GM18502 (cell line): Measurements from ENCODE around the gene CCL11.

ENCODE experiments used
- ATAC-seq: cut with Tn5 transposase; IDR thresholded peaks from one replicate; pipeline ENCODE4 v1.9.1; 2021; ENCODE audit warnings: mild to moderate bottlenecking; ENCODE audit not compliant: unreplicated experiment, poor library complexity

Gene CCL11

DNA sequence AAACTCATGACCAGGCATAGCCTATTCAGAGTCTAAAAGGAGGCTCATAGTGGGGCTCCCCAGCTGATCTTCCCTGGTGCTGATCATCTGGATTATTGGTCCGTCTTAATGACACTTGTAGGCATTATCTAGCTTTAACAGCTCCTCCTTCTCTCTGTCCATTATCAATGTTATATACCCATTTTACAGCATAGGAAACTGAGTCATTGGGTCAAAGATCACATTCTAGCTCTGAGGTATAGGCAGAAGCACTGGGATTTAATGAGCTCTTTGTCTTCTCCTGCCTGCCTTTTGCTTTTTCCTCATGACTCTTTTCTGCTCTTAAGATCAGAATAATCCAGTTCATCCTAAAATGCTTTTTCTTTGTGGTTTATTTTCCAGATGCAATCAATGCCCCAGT lies 29.7 kb upstream of the CCL11 start:
- ATAC-seq, result no peak

DNA sequence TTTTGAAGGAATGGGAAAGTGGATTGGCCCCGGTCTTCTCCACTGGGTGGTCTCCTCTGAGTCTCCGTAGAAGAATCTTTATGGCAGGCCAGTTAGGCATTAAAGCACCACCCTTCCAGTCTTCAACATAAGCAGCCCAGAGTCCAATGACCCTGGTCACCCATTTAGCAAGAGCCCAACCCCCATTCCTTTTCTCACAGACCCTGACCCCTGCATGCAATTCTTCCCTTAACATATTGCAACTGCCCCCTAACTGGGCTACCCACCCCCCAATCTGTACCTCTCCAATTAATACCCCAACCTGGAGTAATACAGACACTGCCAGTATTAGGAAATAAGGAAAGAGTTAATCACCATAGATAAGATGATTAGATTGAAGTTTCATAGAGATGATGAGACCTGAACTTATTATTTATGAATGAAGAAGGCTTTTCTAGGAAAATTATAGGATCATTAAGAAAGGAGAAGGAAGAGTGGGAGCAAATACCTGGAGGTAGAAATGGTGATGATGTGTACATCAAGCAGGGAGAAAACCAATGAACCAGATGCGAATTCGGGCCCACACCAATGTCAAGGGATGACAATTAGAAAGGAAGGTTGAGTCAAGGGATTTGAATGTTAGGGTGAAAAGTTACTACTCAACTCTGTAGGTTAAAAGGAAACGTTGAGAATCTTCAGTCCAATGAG lies 28.1 kb upstream of the CCL11 start:
- ATAC-seq, result no peak

DNA sequence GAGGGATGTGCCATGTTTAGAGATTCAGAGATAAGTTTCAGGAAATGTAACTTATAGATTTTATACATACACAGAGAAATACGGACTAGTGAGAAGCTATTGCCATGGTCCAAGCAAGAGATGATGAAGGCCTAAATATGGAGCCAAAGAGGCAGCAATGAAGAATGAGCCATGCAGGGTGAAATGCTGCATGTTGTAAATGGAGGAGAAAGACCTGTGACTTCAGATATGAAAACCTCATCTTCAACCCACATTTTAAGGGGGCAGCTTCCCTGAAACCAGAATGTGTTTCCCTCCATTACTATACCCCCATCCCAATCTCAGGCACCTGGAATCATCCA lies 27.6 kb upstream of the CCL11 start:
- ATAC-seq, result no peak

DNA sequence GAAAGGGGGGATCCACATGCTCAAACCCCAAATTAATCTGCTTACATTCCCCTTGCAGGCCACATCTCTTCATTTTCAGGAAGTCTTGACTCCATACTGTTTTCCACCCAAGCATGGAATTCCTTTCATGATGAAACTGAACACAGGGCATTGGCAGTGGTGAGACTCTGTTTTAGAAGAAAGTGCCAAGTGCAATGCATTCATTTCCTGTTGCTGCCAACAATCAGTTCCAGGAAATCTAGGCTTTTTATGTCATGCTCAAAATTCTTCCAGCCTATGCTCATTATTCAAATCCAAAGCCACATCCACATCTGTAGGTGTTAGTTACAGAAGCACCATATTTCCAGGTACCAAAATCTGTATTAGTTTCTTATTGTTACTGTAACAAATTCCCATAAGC lies 26.4 kb upstream of the CCL11 start:
- ATAC-seq, result no peak

DNA sequence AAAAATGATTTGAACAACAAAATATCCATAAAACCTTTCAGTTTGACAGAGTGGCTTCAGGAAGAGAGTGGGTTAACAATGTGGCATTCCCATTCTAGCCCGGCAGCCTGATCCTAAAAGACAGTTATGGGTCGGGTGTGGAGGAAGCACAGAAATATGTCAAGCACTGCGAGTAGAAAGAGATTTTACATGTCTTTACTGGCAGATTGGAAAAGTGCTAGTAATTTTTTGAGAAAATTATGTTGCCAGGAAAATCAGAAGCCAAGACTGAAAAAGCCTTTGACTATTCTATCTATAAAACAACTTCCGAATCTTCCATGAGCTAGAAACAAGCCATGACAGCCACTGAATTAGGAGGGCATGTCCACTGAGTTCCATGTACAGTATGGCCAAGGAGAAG lies 24.7 kb upstream of the CCL11 start:
- no peak for ATAC-seq

DNA sequence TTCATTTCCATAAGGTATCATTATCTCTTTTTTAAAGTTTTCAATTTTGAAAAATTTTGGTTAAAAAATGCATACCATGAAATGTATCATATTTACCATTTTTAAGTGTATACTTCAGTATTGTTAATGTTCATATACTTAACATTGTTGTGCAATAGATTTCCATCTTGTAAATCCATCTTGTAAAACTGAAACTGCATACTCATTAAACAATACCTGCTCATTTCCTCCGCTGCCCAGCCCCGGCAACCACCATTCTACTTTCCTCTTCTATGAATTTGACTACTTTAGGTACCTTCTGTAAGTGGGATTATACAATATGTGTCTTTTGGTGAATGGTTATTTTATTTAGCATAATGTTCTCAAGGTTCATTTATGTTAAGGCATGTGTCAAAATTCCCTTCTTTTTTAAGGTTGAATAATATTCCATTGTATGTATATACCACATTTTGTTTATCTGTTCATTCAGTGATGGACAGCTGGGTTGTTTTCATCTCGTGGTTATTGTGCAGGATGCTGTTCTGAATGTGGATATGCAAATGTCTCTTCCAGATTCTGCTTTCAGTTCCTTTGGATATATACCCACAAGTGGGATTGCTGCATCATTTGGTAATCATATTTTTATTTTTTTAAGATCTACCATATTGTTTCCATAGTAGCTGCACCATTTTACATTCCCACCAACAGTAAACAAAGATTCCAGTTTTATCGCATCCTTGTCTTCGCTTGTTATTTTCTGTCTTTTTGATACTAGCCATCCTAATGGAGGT lies 23.8 kb upstream of the CCL11 start:
- ATAC-seq, result no peak

DNA sequence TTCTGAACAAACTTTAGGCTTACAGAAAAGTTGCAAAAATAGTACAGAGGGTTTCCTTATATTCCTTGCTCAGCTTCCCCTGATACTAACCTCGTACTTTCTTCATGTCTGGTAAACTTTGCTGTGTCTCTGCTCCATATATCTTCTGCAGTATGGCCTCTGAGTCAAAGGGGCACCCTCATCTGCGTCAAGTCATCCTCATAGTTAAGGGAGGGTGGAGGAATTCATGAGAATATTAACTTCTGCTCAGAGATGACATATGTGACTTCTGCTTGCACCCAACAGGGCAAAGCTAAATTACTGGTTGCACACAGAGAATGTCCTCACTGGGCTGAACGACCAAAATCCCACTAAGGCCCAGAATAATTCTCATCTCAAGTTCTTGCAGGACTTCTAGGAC lies 19.8 kb upstream of the CCL11 start:
- ATAC-seq, result no peak

DNA sequence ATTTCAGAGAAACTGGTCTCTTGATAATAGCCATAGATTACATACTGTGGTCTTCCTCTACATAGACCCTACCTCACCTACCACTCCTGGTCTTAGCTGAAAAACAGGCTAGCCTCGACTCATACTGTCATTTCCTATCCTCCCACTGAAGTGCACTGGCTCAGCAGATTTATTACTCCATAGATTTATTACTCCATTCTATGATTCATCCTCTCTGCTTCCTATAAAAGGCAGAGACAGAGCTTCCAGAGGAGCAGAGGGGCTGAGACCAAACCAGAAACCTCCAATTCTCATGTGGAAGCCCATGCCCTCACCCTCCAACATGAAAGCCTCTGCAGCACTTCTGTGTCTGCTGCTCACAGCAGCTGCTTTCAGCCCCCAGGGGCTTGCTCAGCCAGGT lies 15.6 kb upstream of the CCL11 start, which contains the start of gene CCL7:
CCL7 (plus strand) TSS at position 253 of the 400 bp plus-strand sequence; CDS start at position 323, 70 bp downstream.
- no peak for ATAC-seq

DNA sequence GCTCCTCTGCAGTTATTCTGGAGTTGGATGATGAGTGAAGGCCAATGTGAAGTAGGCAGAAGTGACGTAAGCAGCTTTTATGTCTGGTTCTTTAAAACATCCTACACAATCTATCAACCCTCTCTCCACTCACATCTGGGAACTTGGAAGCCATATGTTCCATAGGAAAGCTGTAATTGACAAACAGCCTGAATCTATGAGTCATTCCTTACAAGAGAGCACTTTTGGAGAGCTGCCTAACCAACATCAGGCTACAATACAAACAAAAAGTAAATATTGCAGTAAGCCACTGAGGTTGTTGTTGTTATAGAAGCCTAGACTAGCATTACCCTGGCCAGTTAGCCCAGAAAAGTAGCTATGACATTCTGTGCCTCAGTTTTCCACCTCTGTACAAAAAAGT lies 9.7 kb upstream of the CCL11 start:
- ATAC-seq, result no peak

DNA sequence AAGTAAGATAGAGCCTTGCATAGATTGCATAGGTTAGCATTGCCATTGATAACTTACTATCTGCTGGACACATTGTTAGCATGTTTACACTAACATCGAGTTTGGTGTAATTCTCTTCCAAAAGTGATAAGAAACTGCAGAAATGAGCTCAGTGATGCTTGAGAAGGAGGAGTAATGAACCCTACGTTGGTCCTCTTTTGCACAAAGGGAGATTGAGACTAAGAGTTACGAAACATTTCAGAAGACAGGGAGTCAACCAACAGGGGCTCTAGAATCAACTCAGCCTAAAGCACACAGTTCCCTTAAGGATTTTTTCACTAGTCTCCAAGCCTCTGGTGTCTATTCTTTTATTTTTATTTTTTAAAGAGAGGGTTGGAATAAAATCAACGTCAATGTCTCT lies 8.7 kb upstream of the CCL11 start:
- no peak for ATAC-seq

DNA sequence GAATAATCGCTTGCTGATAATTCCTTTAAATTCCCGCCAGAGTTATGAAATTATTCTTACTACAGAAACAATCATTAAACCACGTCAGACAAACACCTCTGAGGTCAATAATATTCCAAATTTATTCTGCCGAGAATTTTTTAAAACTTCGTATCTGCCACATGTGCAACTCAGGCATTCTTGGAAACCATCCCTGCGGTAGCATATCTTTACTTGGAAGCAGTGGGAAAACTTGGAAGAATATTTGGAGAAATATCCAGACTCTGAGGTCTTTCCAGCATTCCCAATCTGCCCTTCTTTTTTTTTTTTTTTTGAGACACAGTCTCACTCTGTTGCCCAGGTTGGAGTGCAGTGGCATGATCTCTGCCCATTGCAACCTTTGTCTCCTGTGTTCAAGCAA lies 2.0 kb upstream of the CCL11 start:
- ATAC-seq, result no peak

DNA sequence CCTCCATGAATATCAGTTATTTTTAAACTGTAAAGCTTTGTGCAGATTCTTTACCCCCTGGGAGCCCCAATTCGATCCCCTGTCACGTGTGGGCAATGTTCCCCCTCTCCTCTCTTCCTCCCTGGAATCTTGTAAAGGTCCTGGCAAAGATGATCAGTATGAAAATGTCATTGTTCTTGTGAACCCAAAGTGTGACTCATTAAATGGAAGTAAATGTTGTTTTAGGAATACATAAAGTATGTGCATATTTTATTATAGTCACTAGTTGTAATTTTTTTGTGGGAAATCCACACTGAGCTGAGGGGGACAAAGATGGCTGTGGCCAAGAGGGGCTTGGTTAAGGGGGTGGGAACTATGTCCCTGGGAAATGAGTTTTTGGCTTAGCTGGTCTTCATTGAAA lies 2.3 kb downstream of the CCL11 start:
- no peak for ATAC-seq

DNA sequence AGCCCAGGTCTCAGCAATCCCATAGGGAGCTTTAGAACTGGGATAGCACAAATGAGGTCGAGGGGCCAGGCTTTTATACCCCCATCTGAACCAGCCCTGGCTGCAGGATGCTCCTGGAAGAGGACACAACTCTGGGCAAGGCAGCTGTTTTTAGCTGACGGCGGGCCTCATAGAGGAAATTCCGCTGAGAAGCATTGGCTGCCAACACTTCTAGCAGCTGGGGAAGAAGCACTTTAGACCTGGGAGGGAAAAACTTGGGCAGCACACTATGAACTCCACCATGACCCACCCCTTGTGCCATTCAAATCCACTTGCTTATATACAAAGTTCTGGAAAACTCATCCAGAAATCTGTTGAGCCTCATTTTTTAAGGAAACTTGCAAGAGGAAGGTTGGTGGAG lies 5.0 kb downstream of the CCL11 start:
- ATAC-seq, result no peak

DNA sequence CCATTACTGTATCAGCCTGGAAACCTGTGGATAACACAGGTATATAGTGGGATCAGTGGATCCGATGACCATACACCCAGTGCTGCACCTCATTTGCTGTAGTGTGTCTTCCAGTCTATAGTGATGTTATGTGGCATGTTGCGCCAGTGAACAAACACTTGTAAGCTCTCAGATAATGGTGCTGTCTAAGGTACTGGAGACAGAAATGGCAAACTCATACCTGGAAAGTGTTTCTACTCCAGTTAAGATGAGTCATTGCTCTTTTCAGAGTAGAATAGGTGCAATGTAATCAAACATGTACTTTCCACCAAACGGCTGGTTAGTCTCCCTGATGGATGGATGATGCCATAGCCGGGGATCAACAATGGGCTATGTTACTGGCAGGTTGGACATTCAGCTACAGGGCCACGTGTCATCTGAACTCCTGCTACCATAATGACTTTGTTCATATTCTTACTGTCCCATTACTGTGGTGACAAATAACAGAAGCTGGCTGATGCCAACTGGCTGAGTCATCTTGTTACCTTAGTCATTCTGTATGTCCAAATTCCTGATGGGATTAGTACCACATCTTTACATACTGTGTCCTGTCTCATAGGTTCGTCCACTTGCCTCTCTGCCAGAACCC lies 6.3 kb downstream of the CCL11 start:
- ATAC-seq, result no peak

DNA sequence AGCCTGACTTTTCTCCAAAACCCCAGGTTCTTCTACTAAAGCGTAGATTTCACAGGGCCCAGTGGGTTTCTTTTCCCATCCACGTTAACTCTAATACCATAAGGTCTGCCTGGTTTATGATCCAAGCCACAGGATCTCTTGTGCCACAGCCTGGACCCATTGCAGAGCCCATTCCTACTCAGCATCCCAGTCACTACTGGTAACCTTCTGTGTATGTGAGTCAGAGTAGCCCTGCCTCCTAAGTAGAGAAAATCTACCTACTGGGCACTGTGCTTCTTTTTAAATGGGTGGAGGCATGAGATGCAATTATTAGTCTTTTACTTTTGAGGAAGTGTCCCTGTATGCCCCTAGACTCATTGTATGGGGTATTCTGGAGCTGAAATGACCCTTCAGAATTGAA lies 13.5 kb downstream of the CCL11 start:
- no peak for ATAC-seq

DNA sequence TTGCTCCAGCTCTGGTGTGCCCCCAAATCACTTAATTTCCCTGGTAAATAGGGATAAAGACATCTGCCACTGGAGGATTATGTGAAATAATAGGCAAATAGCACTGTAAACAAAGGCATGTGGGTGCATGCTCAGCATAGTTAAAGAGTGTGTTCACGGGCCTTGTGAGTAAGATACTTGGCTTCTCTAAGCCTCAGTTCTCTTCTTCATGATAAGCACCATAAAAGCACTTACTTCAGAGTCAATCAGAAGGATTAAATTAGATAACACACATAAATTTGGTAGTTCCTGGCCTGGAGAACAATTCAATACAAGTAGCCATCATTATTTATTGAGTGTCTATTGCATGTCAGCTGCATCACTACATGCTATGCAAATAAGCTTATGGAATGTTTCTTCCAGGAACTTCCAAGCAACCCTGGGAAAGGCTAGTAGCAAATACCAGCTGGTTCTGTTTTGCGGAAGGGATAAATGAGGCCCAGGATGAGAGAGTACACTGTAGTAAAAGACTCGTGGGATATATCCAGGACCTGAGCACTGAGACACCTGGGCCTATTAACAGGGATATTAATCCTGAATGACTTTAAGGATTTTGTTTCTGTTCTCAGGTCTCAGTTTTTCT lies 14.5 kb downstream of the CCL11 start:
- ATAC-seq, result no peak

DNA sequence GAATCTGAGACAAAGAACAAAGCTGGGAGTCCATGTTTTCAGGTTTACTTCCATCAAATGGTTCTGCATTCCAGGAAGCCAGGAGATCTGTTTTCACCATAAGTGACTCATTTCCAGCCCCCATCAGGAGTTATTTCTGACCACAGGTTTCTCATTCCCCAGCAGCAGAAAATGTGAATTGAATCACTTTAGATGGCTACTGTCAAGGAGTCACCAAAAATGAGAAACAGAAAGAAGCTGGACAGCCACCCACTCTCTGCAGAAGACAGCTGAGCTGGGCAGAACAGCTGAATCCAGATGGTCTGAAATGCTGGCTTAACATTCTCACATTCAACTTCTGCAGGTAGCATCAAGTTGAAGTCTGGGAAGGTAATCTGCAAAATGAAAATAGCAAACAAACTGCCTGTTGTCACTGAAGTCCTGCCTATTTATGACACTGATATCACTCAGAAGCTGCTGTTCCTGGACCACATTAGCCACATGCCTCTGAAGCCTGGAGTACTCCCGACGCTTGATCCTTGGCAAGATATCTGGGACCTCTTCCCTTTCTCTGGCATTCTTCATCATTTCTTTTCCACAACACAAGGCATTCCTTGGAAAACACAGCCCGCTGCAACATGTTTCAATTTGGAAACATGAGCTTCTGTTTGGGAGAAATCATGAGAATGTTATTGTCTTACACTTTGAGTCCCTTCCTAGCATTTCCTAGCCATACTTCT lies 15.3 kb downstream of the CCL11 start:
- ATAC-seq, result no peak

DNA sequence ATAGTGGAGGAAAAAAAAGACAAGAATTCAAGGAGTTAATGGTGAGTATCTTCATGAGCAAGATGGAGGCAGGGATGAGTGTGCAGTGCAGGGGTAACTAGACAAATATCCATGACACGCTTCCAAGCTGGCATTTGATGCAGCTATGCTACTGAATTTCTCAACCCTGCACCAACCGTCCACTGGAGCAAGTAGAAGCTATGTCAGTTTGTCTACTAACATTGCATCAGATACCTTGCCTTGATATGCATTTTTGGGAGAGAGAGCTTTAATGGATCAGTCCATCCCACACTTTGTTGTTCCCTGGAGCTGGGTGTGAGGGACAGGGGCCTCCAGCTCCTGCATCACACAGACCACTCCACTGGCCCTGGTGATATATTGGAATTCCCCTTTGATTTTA lies 16.4 kb downstream of the CCL11 start:
- no peak for ATAC-seq

DNA sequence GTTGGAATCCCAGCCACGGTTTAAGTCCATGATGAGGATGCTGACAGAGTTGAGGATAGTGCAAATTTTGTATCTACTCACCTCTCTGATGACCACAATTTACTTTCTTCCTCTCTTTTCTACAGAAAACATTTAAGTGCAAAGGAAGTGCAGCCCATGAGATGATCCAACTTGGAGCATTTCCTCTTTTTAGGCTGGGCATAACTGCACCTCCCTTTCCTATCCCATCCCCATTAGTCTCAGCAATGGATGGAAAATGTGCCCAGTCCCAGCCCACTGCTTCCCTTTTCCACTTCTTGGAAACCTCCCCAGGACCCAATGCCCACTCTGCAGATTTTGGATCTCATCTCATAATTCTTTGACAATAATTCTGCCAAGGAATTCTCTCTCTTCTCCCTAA lies 17.1 kb downstream of the CCL11 start:
- no peak for ATAC-seq

DNA sequence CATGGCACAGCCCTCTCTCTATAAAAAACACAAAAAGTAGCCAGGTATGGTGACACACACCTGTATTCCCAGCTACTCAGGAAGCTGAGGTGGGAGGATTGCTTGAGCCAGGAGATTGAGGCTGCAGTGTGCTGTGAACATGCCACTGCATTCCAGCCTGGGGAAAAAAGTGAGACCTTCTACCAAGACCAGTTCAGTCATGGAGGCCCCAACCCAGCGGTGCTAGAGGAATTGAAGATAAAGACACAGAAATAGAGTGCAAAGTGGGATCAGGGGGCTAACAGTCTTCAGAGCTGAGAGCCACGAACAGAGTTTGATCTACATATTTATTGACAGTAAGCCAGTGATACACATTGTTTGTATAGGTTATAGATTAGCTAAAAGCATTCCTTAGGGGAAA lies 18.1 kb downstream of the CCL11 start:
- ATAC-seq, result no peak

DNA sequence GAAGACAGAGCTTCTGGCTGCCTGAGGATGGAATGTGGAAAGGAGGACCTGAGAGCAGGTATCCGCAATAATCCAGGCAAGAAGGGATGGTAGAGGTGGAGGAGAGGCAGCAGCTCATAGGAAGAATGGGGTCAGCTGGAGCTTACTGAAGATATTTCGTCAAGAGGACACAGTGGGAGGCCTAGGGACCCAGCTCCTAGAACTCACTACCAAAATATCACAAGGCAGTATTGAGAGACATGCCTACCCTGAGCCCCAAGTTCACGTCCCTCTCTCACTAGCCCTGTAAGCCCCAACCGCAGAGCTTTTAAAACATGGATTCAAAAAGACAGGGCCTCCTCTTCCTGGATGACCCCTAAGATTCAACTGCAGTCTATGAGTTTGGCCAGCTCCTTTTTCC lies 19.5 kb downstream of the CCL11 start:
- no peak for ATAC-seq
